Heart left ventricle (tissue), 16 donors: Measurements from ENCODE around the gene ORAI2. TPM values are rescaled to one million over a fixed set of nuclear protein-coding genes. Genes with fewer than 3 reads are reported as not detected.
A peak's percentile ranks its signal among the peaks of the same experiment; 100 is the strongest.

Experiments
- ATAC-seq, 4 donors: fragments of 200-7000 bp; cut with Tn5 transposase; one replicate each; pipeline ENCODE4 v1.9.1; 2020 to 2022; ENCODE audit warnings: moderate library complexity in 4 of 4, mild to moderate bottlenecking in 3 of 4, moderate number of reproducible peaks in 1 of 4
- DNase-seq, 5 donors: peaks; one replicate each; pipeline ENCODE4 v3.0.0-alpha.2; 2020
- H3K27ac ChIP-seq, 12 donors: fragments of 200-600 bp; sonication (generic) in 4 of 12; one replicate each; pipeline versions ENCODE4 v1.5.0 to v1.8.0; 2016 to 2022; ENCODE audit warnings: mild to moderate bottlenecking in 2 of 12
- H3K27me3 ChIP-seq, 9 donors: fragments of 200-600 bp; sonication (generic) in 2 of 9; one replicate each; pipeline versions ENCODE4 v1.5.1 to v1.8.0; 2016 to 2022; ENCODE audit warnings: mild to moderate bottlenecking in 3 of 9
- H3K36me3 ChIP-seq, 9 donors: fragments of 200-600 bp; sonication (generic) in 2 of 9; one replicate each; pipeline versions ENCODE4 v1.5.0 to v1.8.0; 2018 to 2022; ENCODE audit warnings: mild to moderate bottlenecking in 2 of 9
- H3K4me1 ChIP-seq, 12 donors: fragments of 200-600 bp; sonication (generic) in 4 of 12; one replicate each; pipeline versions ENCODE4 v1.5.0 to v1.8.0; 2016 to 2022; ENCODE audit warnings: mild to moderate bottlenecking in 3 of 12
- H3K4me3 ChIP-seq, 12 donors: fragments of 200-600 bp; sonication (generic) in 4 of 12; one replicate each; pipeline versions ENCODE4 v1.5.0 to v1.8.0; 2017 to 2022; ENCODE audit warnings: mild to moderate bottlenecking in 9 of 12, moderate library complexity in 4 of 12
- H3K9me3 ChIP-seq, 12 donors: fragments of 200-600 bp; sonication (generic) in 4 of 12; one replicate each; pipeline versions ENCODE4 v1.5.0 to v1.8.0; 2016 to 2022; ENCODE audit warnings: mild to moderate bottlenecking in 1 of 12
- CTCF ChIP-seq, 12 donors: fragments of 200-600 bp; sonication (generic) in 4 of 12; IDR thresholded peaks; one replicate each; pipeline versions ENCODE4 v1.5.0 to v1.8.0; 2018 to 2022; ENCODE audit warnings: antibody characterized with exemption in 12 of 12, mild to moderate bottlenecking in 5 of 12
- POLR2A ChIP-seq, 2 donors: fragments of 450-650 bp; IDR thresholded peaks; one replicate each; pipeline ENCODE4 v1.6.1; 2017; ENCODE audit warnings: antibody characterized with exemption in 2 of 2, mild to moderate bottlenecking in 2 of 2, moderate library complexity in 2 of 2
- whole genome bisulfite sequencing, 4 donors: extraction: QIAGEN DNeasy Blood & Tissue Kit in 2 of 4; methylation state at CpG; one replicate each; pipeline versions ENCODE4 v1.1.5 to v1.1.7; 2013 to 2018; 5-methylcytosine and 5-hydroxymethylcytosine counted together
- intact Hi-C, 10 donors: fragments of 100-400 bp; cut with DNase I; formaldehyde crosslinking; loops; one replicate each; pipeline versions ENCODE4 v1.11.1 to v1.14.2; 2022
- polyA plus RNA-seq, 2 donors: library from polyadenylated mRNA; stranded (reverse); fragments of 200-250 nt; gene quantifications; one replicate each; pipeline ENCODE4 v1.2.3, GENCODE V29; 2013
- total RNA-seq, 9 donors: library from RNA; depleted of rRNA in 2 of 9; stranded (reverse); fragments of >200 nt in 2 of 9; fragmentation: NEBNext Ultra II Directional in 3 of 9; extraction: Animal tissue kit (Norgen Biotek cat#: 25700) in 3 of 9; gene quantifications; one replicate each; pipeline versions ENCODE4 v1.1.0 to v1.2.4, GENCODE V29; 2016 to 2023
- donor health status: ischemic (EF 13 %, LVEDD 7.1; RV severe dilation, severe dysfunction).
- donor health status: healthy with polysubstance abuse.
- donor health status: DM: no; HTN: yes; CAD: no.
- donor health status: DM: no; HTN: no; CAD: no.
- donor health status: ischemic (EF 25% LVEDD 6.9; RV normal size, moderate dysfunction).
- donor health status: ischemic (EF 25% LVEDD 5.7; RV mildly dilated, moderate dysfunction).
- donor health status: healthy.
- donor health status: DM: yes; HTN: yes; CAD: no.
- donor health status: ischemic (EF 35%, LVEDD 5.7; RV mildly dilated, moderate dysfunction).
- donor health status: nonischemic (EF 11% LVEDD 7.7; RV severe dilation, severe dysfunction).
- donor health status: DM: yes; HTN: yes; CAD: no.
- donor health status: PGD.
- donor health status: ischemic (EF 29% LVEDD 5.4; RV normal size, mild dysfunction).
- donor health status: nonischemic (EF 23%, LVEDD 6.1; RV moderate dilation, normal function).

Gene ORAI2
- total and polyA plus RNA-seq, 11 donors: 1.1 to 22.0 (median 4.8) TPM

GRCh38 chr7:102395873-102396709 lies 37.3 kb upstream of the ORAI2 start, which contains the start of gene PRKRIP1:
PRKRIP1 (plus strand) TSS chr7:102396363; CDS start chr7:102396412, 49 bp downstream.
- H3K36me3 ChIP-seq: peaks cover 0 to 44% (median 35%) of the 10 kb centered on the region in 9 donors
- TF ChIP-seq CTCF (IDR thresholded peaks at IDR 0.05) (no peak), POLR2A (IDR thresholded peaks at IDR 0.05) (peak in 1 of 2 donors; percentile 43)
- no peaks in the 10 kb centered on the region for H3K27me3 ChIP-seq
- no peaks in the 10 kb centered on the region for H3K9me3 ChIP-seq
- WGBS, 4 donors: 0 to 1% (median 1%) methylated on average over 44 to 57 of the region's 59 CpGs
- peak within 1 kb of the TSS; percentile 66 to 97 (median 84) for H3K4me3 ChIP-seq
- ATAC-seq (peak; percentile 81 to 95 (median 92)), DNase-seq (peak; percentile 84 to 88 (median 85))
- peak within 1 kb of the TSS; percentile 51 to 90 (median 84) for H3K27ac ChIP-seq
- intact Hi-C loops: loop anchor here in 1 of 10 donors (1.0 kb wide), 1 partner anchor 37 kb away; the partner anchor contains the start of gene ORAI2
- H3K4me1 ChIP-seq: peaks cover 0 to 22% (median 10%) of the 10 kb centered on the region in 12 donors

- Histone ChIP-seq H3K36me3 (peaks cover 0 to 50% (median 40%) of the 10 kb centered on the region in 9 donors), H3K9me3 (no peaks in the 10 kb centered on the region), H3K27ac (peak overlapping the region; percentile 1 to 90 (median 84)), H3K27me3 (no peaks in the 10 kb centered on the region), H3K4me3 (peak overlapping the region; percentile 66 to 97 (median 84)), H3K4me1 (peaks cover 0 to 22% (median 10%) of the 10 kb centered on the region in 12 donors)
- intact Hi-C loops: loop anchor here in 1 of 10 donors (1.0 kb wide), 1 partner anchor 37 kb away; the partner anchor contains the start of gene ORAI2
- ATAC-seq (peak; percentile 1 to 9 (median 2)), DNase-seq (no peak)
- no peak for TF ChIP-seq CTCF (IDR thresholded peaks at IDR 0.05)
- TF ChIP-seq POLR2A (IDR thresholded peaks at IDR 0.05): no peak
- WGBS, 4 donors: 0% methylated on average over 12 of the region's 12 CpGs
Observed at GRCh38 chr7:102396710-102397019, 36.7 kb upstream of the ORAI2 start.

GRCh38 chr7:102398543-102398942 lies 34.8 kb upstream of the ORAI2 start:
- H3K9me3 ChIP-seq: no peaks in the 10 kb centered on the region
- no peak for ATAC-seq
- TF ChIP-seq POLR2A (IDR thresholded peaks at IDR 0.05): no peak
- no peak for TF ChIP-seq CTCF (IDR thresholded peaks at IDR 0.05)
- no peak overlapping the region for H3K4me3 ChIP-seq
- no peak overlapping the region for H3K27ac ChIP-seq
- intact Hi-C loops: no loop called here
- peaks cover 0 to 58% (median 52%) of the 10 kb centered on the region in 9 donors for H3K36me3 ChIP-seq
- no peaks in the 10 kb centered on the region for H3K27me3 ChIP-seq
- peaks cover 0 to 22% (median 10%) of the 10 kb centered on the region in 12 donors for H3K4me1 ChIP-seq
- DNase-seq: no peak
- 92 to 96% (median 95%) methylated on average over 8 of the region's 8 CpGs for WGBS, 4 donors

GRCh38 chr7:102400360-102400759 lies 33.0 kb upstream of the ORAI2 start:
- Histone ChIP-seq H3K27ac (no peak overlapping the region), H3K27me3 (no peaks in the 10 kb centered on the region), H3K4me3 (no peak overlapping the region), H3K4me1 (peaks cover 0 to 31% (median 9%) of the 10 kb centered on the region in 12 donors), H3K9me3 (no peaks in the 10 kb centered on the region), H3K36me3 (peaks cover 0 to 71% (median 68%) of the 10 kb centered on the region in 9 donors)
- no peak for TF ChIP-seq POLR2A (IDR thresholded peaks at IDR 0.05)
- DNase-seq (no peak), ATAC-seq (no peak)
- intact Hi-C loops: loop anchor here in 1 of 10 donors (10.0 kb wide), 1 partner anchor 54 kb away; no protein-coding TSS in a partner anchor
- WGBS, 4 donors: 90 to 94% (median 91%) methylated on average over 5 of the region's 5 CpGs
